C4-2B (cell line): ENCODE measurements around the gene ECT2L.

Source experiments
- CTCF ChIP-seq: fragments of 450-650 bp; conservative IDR thresholded peaks from 2 replicates; pipeline ENCODE4 v1.5.1; 2017; ENCODE audit warnings: mild to moderate bottlenecking
- ZFX ChIP-seq: fragments of 450-650 bp; IDR thresholded peaks from 2 replicates; pipeline ENCODE4 v1.6.1; 2017

- TF ChIP-seq ZFX = no peak
- no peak for TF ChIP-seq CTCF
Measured at GRCh38 chr6:138809677-138810076, 13.8 kb downstream of the ECT2L start.
